Kidney epithelial cell (primary cell): ENCODE results near the gene POLE. TPM values are rescaled to one million over a fixed set of nuclear protein-coding genes. Genes with fewer than 3 reads are reported as not detected.

Experiments used
- DNase-seq: peaks from one replicate; pipeline ENCODE4 v3.0.0-alpha.2; 2010; ENCODE audit warnings: low read depth
- H3K27me3 ChIP-seq: 2 replicates; pipeline ENCODE4 v1.6.0; 2011; ENCODE audit warnings: low read length; ENCODE audit not compliant: control insufficient read depth, insufficient read depth
- H3K36me3 ChIP-seq: 2 replicates; pipeline ENCODE4 v1.5.1; 2011; ENCODE audit warnings: low read length; ENCODE audit not compliant: control insufficient read depth, insufficient read depth
- H3K4me3 ChIP-seq: 2 replicates; pipeline ENCODE4 v1.5.1; 2011; ENCODE audit warnings: low read depth, mild to moderate bottlenecking, control low read depth, low read length
- total RNA-seq: library from RNA; depleted of rRNA; stranded (reverse); fragments of >200 nt; gene quantifications from 2 replicates; pipeline ENCODE4 v1.2.3, GENCODE V29; 2015
- TF ChIP-seq, protein P1 (sequence below): IDR thresholded peaks from 2 replicates; pipeline ENCODE4 v1.5.1; 2011; ENCODE audit warnings: mild to moderate bottlenecking, moderate library complexity, low read length, control low read depth, inconsistent platforms; ENCODE audit not compliant: insufficient read depth, poor library complexity, severe bottlenecking

Gene POLE
- total RNA-seq, 1 donor from 2014 or later: 15.1 TPM

GRCh38 chr12:132660996-132661395, 26.1 kb downstream of the POLE start:
- TF ChIP-seq, protein P1, sequence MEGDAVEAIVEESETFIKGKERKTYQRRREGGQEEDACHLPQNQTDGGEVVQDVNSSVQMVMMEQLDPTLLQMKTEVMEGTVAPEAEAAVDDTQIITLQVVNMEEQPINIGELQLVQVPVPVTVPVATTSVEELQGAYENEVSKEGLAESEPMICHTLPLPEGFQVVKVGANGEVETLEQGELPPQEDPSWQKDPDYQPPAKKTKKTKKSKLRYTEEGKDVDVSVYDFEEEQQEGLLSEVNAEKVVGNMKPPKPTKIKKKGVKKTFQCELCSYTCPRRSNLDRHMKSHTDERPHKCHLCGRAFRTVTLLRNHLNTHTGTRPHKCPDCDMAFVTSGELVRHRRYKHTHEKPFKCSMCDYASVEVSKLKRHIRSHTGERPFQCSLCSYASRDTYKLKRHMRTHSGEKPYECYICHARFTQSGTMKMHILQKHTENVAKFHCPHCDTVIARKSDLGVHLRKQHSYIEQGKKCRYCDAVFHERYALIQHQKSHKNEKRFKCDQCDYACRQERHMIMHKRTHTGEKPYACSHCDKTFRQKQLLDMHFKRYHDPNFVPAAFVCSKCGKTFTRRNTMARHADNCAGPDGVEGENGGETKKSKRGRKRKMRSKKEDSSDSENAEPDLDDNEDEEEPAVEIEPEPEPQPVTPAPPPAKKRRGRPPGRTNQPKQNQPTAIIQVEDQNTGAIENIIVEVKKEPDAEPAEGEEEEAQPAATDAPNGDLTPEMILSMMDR: no peak
- no peaks in the 10 kb centered on the region for H3K27me3 ChIP-seq
- no peak for DNase-seq
- H3K36me3 ChIP-seq: no peaks in the 10 kb centered on the region
- no peak overlapping the region for H3K4me3 ChIP-seq

DNA sequence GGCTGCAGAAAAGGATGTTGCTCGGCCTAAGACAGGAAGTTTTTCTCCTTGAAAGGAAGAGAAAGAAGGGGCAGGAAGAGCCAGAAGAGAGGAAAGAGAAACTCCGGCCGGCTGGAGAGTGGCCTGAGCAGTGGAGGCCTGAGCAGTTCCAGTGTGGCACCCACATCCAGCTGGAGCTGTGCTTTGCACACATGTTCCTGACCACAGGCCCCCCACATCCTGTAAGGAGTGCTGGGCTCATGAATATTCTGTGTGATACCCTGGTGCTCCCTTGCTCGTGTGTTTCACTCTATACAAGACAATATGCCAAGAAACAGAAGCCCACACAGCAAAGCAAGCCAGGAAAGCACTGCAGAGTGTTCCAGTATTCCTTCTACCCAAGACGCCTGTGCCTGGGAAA, 27.1 kb downstream of the POLE start:
- no peak overlapping the region for H3K4me3 ChIP-seq
- no peaks in the 10 kb centered on the region for H3K36me3 ChIP-seq
- no peak for DNase-seq
- no peaks in the 10 kb centered on the region for H3K27me3 ChIP-seq
- TF ChIP-seq, protein P1: no peak

GRCh38 chr12:132659146-132659545, 28.0 kb downstream of the POLE start:
- Histone ChIP-seq H3K36me3 (no peaks in the 10 kb centered on the region), H3K27me3 (no peaks in the 10 kb centered on the region), H3K4me3 (no peak overlapping the region)
- TF ChIP-seq, protein P1: no peak
- DNase-seq: no peak

DNA sequence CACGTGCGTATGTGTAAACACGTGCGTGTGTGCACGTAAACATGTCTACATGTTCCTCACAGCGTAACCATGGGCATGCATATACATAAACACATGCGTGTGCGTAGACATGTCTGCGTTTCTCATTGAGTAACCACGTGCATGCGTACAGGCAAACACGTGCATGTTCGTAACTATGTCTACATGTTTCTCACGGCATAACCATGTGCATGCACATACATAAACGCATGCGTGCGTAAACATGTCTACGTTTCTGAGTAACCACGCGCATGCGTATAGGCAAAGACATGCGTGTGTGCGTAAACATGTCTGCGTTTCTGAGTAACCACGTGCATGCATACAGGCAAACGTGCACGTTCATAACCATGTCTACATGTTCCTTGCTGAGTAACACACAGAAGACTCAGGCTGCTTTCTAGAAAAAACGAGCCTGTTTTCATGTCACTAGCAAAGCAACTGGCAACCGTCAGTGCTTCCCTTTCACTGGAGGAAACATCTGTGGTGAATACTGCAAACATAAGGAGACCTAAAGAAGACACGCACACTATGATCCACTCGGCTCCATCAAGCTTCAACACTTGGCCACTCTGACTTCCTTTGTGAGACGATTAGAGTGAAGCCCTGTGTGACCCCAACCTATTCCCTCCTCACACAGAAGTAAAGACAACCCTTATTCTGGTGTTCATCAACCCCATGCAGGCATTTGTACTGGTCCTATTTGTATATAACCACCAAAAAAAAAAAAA, 28.8 kb downstream of the POLE start:
- no peak for DNase-seq
- no peaks in the 10 kb centered on the region for H3K27me3 ChIP-seq
- H3K4me3 ChIP-seq: no peak overlapping the region
- TF ChIP-seq, protein P1: no peak
- no peaks in the 10 kb centered on the region for H3K36me3 ChIP-seq

GRCh38 chr12:132657004-132657727, 30.0 kb downstream of the POLE start:
- no peaks in the 10 kb centered on the region for H3K36me3 ChIP-seq
- H3K4me3 ChIP-seq: no peak overlapping the region
- no peaks in the 10 kb centered on the region for H3K27me3 ChIP-seq
- TF ChIP-seq, protein P1: no peak
- no peak for DNase-seq
